Measurements from ENCODE around the gene KRTAP10-11. TPM values are rescaled to one million over a fixed set of nuclear protein-coding genes. Genes with fewer than 3 reads are reported as not detected.
"Not testable (repeated sequence)": the region's sequence is repeated elsewhere in the genome, so short reads cannot be mapped to it uniquely, and the experiment has no call there.

KRTAP10-11 gene
- total and polyA plus RNA-seq, 2 donors from 2014 or later: not detected

DNA sequence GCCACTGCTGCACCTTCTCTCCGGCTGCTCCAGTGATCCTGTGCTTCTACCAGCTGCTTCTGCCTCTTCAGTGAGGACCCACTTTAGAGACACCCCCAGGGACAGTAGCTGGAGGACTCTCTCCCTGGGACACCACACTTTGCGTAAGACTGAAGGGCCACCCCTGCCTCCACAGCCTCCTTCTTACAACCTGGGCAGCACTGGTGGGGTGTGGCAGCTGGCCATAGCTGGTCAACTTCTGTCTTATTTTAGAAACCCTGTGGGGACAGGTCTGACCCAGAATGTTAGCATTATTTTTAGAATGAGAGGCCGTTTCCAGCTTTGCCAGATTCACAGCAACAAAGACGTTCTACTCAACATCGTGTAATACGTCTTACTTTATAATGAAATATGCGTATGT, 20.5 kb upstream of the KRTAP10-11 start:
- H3K4me1 ChIP-seq (ENCODE audit: control insufficient read depth in 2 of 3, insufficient read depth in 2 of 3, low read depth in 1 of 3, low read length in 3 of 3): no peaks in the 10 kb centered on the region
- H3K36me3 ChIP-seq (ENCODE audit: control insufficient read depth in 2 of 3, insufficient read depth in 3 of 3, low read length in 3 of 3): no peaks in the 10 kb centered on the region
- H3K27me3 ChIP-seq (ENCODE audit: control insufficient read depth, insufficient read depth, low read length): no peaks in the 10 kb centered on the region
- H3K27ac ChIP-seq (ENCODE audit: low read depth in 2 of 2, low read length in 2 of 2): no peak overlapping the region
- peaks cover 0 to 18% (median 0%) of the 10 kb centered on the region in 3 donors for H3K9me3 ChIP-seq (ENCODE audit: control insufficient read depth in 2 of 3, insufficient read depth in 1 of 3, low read length in 3 of 3)
- TF ChIP-seq, protein P1, sequence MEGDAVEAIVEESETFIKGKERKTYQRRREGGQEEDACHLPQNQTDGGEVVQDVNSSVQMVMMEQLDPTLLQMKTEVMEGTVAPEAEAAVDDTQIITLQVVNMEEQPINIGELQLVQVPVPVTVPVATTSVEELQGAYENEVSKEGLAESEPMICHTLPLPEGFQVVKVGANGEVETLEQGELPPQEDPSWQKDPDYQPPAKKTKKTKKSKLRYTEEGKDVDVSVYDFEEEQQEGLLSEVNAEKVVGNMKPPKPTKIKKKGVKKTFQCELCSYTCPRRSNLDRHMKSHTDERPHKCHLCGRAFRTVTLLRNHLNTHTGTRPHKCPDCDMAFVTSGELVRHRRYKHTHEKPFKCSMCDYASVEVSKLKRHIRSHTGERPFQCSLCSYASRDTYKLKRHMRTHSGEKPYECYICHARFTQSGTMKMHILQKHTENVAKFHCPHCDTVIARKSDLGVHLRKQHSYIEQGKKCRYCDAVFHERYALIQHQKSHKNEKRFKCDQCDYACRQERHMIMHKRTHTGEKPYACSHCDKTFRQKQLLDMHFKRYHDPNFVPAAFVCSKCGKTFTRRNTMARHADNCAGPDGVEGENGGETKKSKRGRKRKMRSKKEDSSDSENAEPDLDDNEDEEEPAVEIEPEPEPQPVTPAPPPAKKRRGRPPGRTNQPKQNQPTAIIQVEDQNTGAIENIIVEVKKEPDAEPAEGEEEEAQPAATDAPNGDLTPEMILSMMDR (IDR thresholded peaks at IDR 0.05; ENCODE audit: borderline replicate concordance, extremely low read depth, insufficient read depth): no peak
- H3K4me3 ChIP-seq (ENCODE audit: low read length in 3 of 3): no peak overlapping the region
- intact Hi-C loops (cut with DNase I): no loop called here
- FAIRE-seq: no peak
- no peak overlapping the region for H3K9ac ChIP-seq (ENCODE audit: low read length in 3 of 3)
- no peak for DNase-seq

- FAIRE-seq (no peak), DNase-seq (no peak)
- no peaks in the 10 kb centered on the region for H3K4me1 ChIP-seq (ENCODE audit: control insufficient read depth in 2 of 3, insufficient read depth in 2 of 3, low read depth in 1 of 3, low read length in 3 of 3)
- H3K36me3 ChIP-seq (ENCODE audit: control insufficient read depth in 2 of 3, insufficient read depth in 3 of 3, low read length in 3 of 3): no peaks in the 10 kb centered on the region
- intact Hi-C loops (cut with DNase I): no loop called here
- H3K27ac ChIP-seq (ENCODE audit: low read depth in 2 of 2, low read length in 2 of 2): no peak overlapping the region
- TF ChIP-seq, protein P1 (IDR thresholded peaks at IDR 0.05; ENCODE audit: borderline replicate concordance, extremely low read depth, insufficient read depth): no peak
- no peak overlapping the region for H3K4me3 ChIP-seq (ENCODE audit: low read length in 3 of 3)
- H3K9me3 ChIP-seq (ENCODE audit: control insufficient read depth in 2 of 3, insufficient read depth in 1 of 3, low read length in 3 of 3): peaks cover 0 to 21% (median 0%) of the 10 kb centered on the region in 3 donors
- no peaks in the 10 kb centered on the region for H3K27me3 ChIP-seq (ENCODE audit: control insufficient read depth, insufficient read depth, low read length)
- H3K9ac ChIP-seq (ENCODE audit: low read length in 3 of 3): no peak overlapping the region
These were observed 20.0 kb upstream of the KRTAP10-11 start for GRCh38 chr21:44626262-44626661.

GRCh38 chr21:44626673-44627143, 19.5 kb upstream of the KRTAP10-11 start, which contains the start of gene KRTAP10-9:
TSS of gene KRTAP10-9 (plus strand) at chr21:44627093. CDS start at chr21:44627172, 79 bp downstream.
- H3K27me3 ChIP-seq (ENCODE audit: control insufficient read depth, insufficient read depth, low read length): no peaks in the 10 kb centered on the region
- H3K9ac ChIP-seq (ENCODE audit: low read length in 3 of 3): no peak within 1 kb of the TSS
- H3K4me1 ChIP-seq (ENCODE audit: control insufficient read depth in 2 of 3, insufficient read depth in 2 of 3, low read depth in 1 of 3, low read length in 3 of 3): no peaks in the 10 kb centered on the region
- H3K36me3 ChIP-seq (ENCODE audit: control insufficient read depth in 2 of 3, insufficient read depth in 3 of 3, low read length in 3 of 3): no peaks in the 10 kb centered on the region
- H3K27ac ChIP-seq (ENCODE audit: low read depth in 2 of 2, low read length in 2 of 2): no peak within 1 kb of the TSS
- TF ChIP-seq, protein P1 (IDR thresholded peaks at IDR 0.05; ENCODE audit: borderline replicate concordance, extremely low read depth, insufficient read depth): no peak
- peaks cover 0 to 21% (median 0%) of the 10 kb centered on the region in 3 donors for H3K9me3 ChIP-seq (ENCODE audit: control insufficient read depth in 2 of 3, insufficient read depth in 1 of 3, low read length in 3 of 3)
- no peak within 1 kb of the TSS for H3K4me3 ChIP-seq (ENCODE audit: low read length in 3 of 3)
- DNase-seq: no peak
- no peak for FAIRE-seq
- intact Hi-C loops (cut with DNase I): no loop called here

GRCh38 chr21:44627181-44627822, 18.9 kb upstream of the KRTAP10-11 start:
- H3K27me3 ChIP-seq (ENCODE audit: control insufficient read depth, insufficient read depth, low read length); DNase-seq; H3K36me3 ChIP-seq (ENCODE audit: control insufficient read depth in 2 of 3, insufficient read depth in 3 of 3, low read length in 3 of 3); H3K9ac ChIP-seq (ENCODE audit: low read length in 3 of 3); FAIRE-seq; intact Hi-C loops (cut with DNase I); H3K4me3 ChIP-seq (ENCODE audit: low read length in 3 of 3); H3K27ac ChIP-seq (ENCODE audit: low read depth in 2 of 2, low read length in 2 of 2); H3K4me1 ChIP-seq (ENCODE audit: control insufficient read depth in 2 of 3, insufficient read depth in 2 of 3, low read depth in 1 of 3, low read length in 3 of 3): not testable (repeated sequence)
- H3K9me3 ChIP-seq (ENCODE audit: control insufficient read depth in 2 of 3, insufficient read depth in 1 of 3, low read length in 3 of 3): peaks cover 0 to 21% (median 0%) of the 10 kb centered on the region in 3 donors

- H3K9me3 ChIP-seq (ENCODE audit: control insufficient read depth in 2 of 3, insufficient read depth in 1 of 3, low read length in 3 of 3): peaks cover 0 to 21% (median 0%) of the 10 kb centered on the region in 3 donors
These were observed 18.4 kb upstream of the KRTAP10-11 start for GRCh38 chr21:44627831-44628233.

More at GRCh38 chr21:44627831-44628233, 18.4 kb upstream of the KRTAP10-11 start:
- H3K4me1 ChIP-seq (ENCODE audit: control insufficient read depth in 2 of 3, insufficient read depth in 2 of 3, low read depth in 1 of 3, low read length in 3 of 3); H3K4me3 ChIP-seq (ENCODE audit: low read length in 3 of 3); H3K27ac ChIP-seq (ENCODE audit: low read depth in 2 of 2, low read length in 2 of 2); DNase-seq; H3K36me3 ChIP-seq (ENCODE audit: control insufficient read depth in 2 of 3, insufficient read depth in 3 of 3, low read length in 3 of 3); H3K9ac ChIP-seq (ENCODE audit: low read length in 3 of 3); intact Hi-C loops (cut with DNase I); H3K27me3 ChIP-seq (ENCODE audit: control insufficient read depth, insufficient read depth, low read length); FAIRE-seq: not testable (repeated sequence)
